ENCODE data around the gene ZNF688. TPM values are rescaled to one million over a fixed set of nuclear protein-coding genes. Genes with fewer than 3 reads are reported as not detected.

The ZNF688 gene
- total and polyA plus RNA-seq, 2 of the 13 experiments (the other 11 are each of a cell fraction or from before 2014, with no cell fraction given): 2.4 to 5.4 TPM

- TF ChIP-seq ZNF503 (CRISPR knock-in tag; IDR thresholded peaks at IDR 0.05): no peak
- TF ChIP-seq ZNF800 (CRISPR knock-in tag; IDR thresholded peaks at IDR 0.05): 0 out of 2 replicates have a peak, but pooled peaks have one; percentile 43
- peak in 1 of 2 experiments; percentile 80; a peak in 3 of 4 replicates for TF ChIP-seq HMGXB4 (CRISPR knock-in tag; IDR thresholded peaks at IDR 0.05; ENCODE audit: borderline replicate concordance in 1 of 2, low read depth in 1 of 2)
- TF ChIP-seq ZNF329 (CRISPR knock-in tag; IDR thresholded peaks at IDR 0.05; ENCODE audit: low read depth): peak; percentile 80; the same call in 1 of the 2 replicates
- TF ChIP-seq ETV6 (CRISPR knock-in tag; conservative IDR thresholded peaks at IDR 0.05): 0 out of 2 replicates have a peak, but pooled peaks have one; percentile 11
- peak; percentile 93 for TF ChIP-seq AGO2 (optimal IDR thresholded peaks at IDR 0.05; ENCODE audit: low read depth, low read length)
- peak; percentile 12; the same call in 1 of the 2 replicates for TF ChIP-seq FOXO1 (CRISPR knock-in tag; IDR thresholded peaks at IDR 0.05)
- TF ChIP-seq KLF12 (CRISPR knock-in tag; IDR thresholded peaks at IDR 0.05; ENCODE audit: borderline replicate concordance): peak; percentile 33; the same call in 1 of the 2 replicates
- TF ChIP-seq NFYB (CRISPR knock-in tag; IDR thresholded peaks at IDR 0.05): peak; percentile 98
- TF ChIP-seq ZNF143 (CRISPR knock-in tag; IDR thresholded peaks at IDR 0.05): peak; percentile 66
- peak; percentile 95 for TF ChIP-seq ATF1 (CRISPR knock-in tag; IDR thresholded peaks at IDR 0.05)
- no peak for TF ChIP-seq SNAI1 (CRISPR knock-in tag; IDR thresholded peaks at IDR 0.05; ENCODE audit: borderline replicate concordance)
- TF ChIP-seq ZFX (CRISPR knock-in tag; IDR thresholded peaks at IDR 0.05; ENCODE audit: low read depth): peak; percentile 89
- TF ChIP-seq ZNF552 (CRISPR knock-in tag; IDR thresholded peaks at IDR 0.05; ENCODE audit: borderline replicate concordance): no peak
- 0 out of 2 replicates have a peak, but pooled peaks have one; percentile 2 for TF ChIP-seq ZNF281 (CRISPR knock-in tag; IDR thresholded peaks at IDR 0.05; ENCODE audit: borderline replicate concordance)
- TF ChIP-seq SNAPC2 (CRISPR knock-in tag; IDR thresholded peaks at IDR 0.05): 0 out of 2 replicates have a peak, but pooled peaks have one; percentile 37
- TF ChIP-seq GPN1 (CRISPR knock-in tag; IDR thresholded peaks at IDR 0.05; ENCODE audit: borderline replicate concordance): no peak
- TF ChIP-seq ZNF816 (CRISPR knock-in tag; IDR thresholded peaks at IDR 0.05; ENCODE audit: borderline replicate concordance): no peak
Observed at GRCh38 chr16:30571445-30572322, at the start of gene ZNF688 (continued).

Measured in HepG2 (cell line).